ENCODE data around the gene C22orf15. TPM values are rescaled to one million over a fixed set of nuclear protein-coding genes. Genes with fewer than 3 reads are reported as not detected.
A peak's percentile ranks its signal among the peaks of the same experiment; 100 is the strongest.

C22orf15 gene
- total RNA-seq, 2 donors from 2014 or later, result not detected

GRCh38 chr22:23787910-23788309, 25.1 kb downstream of the C22orf15 start:
- intact Hi-C loops (cut with DNase I), result loop anchor here (5.0 kb wide), 1 partner anchor 59 kb away; no protein-coding TSS in a partner anchor
- no peaks in the 10 kb centered on the region for H3K36me3 ChIP-seq
- WGBS, result 46% methylated on average over 3 of the region's 3 CpGs
- no peaks in the 10 kb centered on the region for H3K27me3 ChIP-seq (replicated peaks; ENCODE audit: insufficient read depth)
- DNase-seq (ENCODE audit: low spot score), result no peak
- H3K9me3 ChIP-seq, result no peaks in the 10 kb centered on the region
- H3K27ac ChIP-seq, result peak overlapping the region; percentile 100
- peak overlapping the region; percentile 95 to 97 for H3K4me3 ChIP-seq
- TF ChIP-seq POLR2AphosphoS5 (IDR thresholded peaks at IDR 0.05), result no peak
- no peak for TF ChIP-seq CTCF (IDR thresholded peaks at IDR 0.05)
- TF ChIP-seq POLR2A (IDR thresholded peaks at IDR 0.05), result no peak
- peaks cover 6% of the 10 kb centered on the region for H3K4me1 ChIP-seq (replicated peaks)

- H3K27ac ChIP-seq, result no peak overlapping the region
- WGBS, result 47% methylated on average over 4 of the region's 4 CpGs
- intact Hi-C loops (cut with DNase I), result loop anchor here (5.0 kb wide), 1 partner anchor 58 kb away; no protein-coding TSS in a partner anchor
- no peak overlapping the region for H3K4me3 ChIP-seq
- no peaks in the 10 kb centered on the region for H3K36me3 ChIP-seq
- DNase-seq (ENCODE audit: low spot score), result no peak
- no peaks in the 10 kb centered on the region for H3K9me3 ChIP-seq
- peaks cover 6% of the 10 kb centered on the region for H3K4me1 ChIP-seq (replicated peaks)
- no peaks in the 10 kb centered on the region for H3K27me3 ChIP-seq (replicated peaks; ENCODE audit: insufficient read depth)
- TF ChIP-seq POLR2AphosphoS5 (IDR thresholded peaks at IDR 0.05) (no peak), CTCF (IDR thresholded peaks at IDR 0.05) (no peak), POLR2A (IDR thresholded peaks at IDR 0.05) (no peak)
Observed at GRCh38 chr22:23789121-23789520, 26.3 kb downstream of the C22orf15 start.

GRCh38 chr22:23789638-23790037, 26.8 kb downstream of the C22orf15 start:
- H3K27ac ChIP-seq, result no peak overlapping the region
- intact Hi-C loops (cut with DNase I), result loop anchor here (5.0 kb wide), 1 partner anchor 58 kb away; no protein-coding TSS in a partner anchor
- peaks cover 6% of the 10 kb centered on the region for H3K4me1 ChIP-seq (replicated peaks)
- H3K9me3 ChIP-seq, result no peaks in the 10 kb centered on the region
- no peak overlapping the region for H3K4me3 ChIP-seq
- no peaks in the 10 kb centered on the region for H3K27me3 ChIP-seq (replicated peaks; ENCODE audit: insufficient read depth)
- TF ChIP-seq POLR2A (IDR thresholded peaks at IDR 0.05), result no peak
- TF ChIP-seq POLR2AphosphoS5 (IDR thresholded peaks at IDR 0.05), result no peak
- no peak for TF ChIP-seq CTCF (IDR thresholded peaks at IDR 0.05)
- no peaks in the 10 kb centered on the region for H3K36me3 ChIP-seq
- 90% methylated on average over 4 of the region's 4 CpGs for WGBS
- no peak for DNase-seq (ENCODE audit: low spot score)

- DNase-seq (ENCODE audit: low spot score), result no peak
- Histone ChIP-seq H3K9me3 (no peaks in the 10 kb centered on the region), H3K4me1 (replicated peaks) (peaks cover 6% of the 10 kb centered on the region), H3K27ac (peak overlapping the region in 1 of 2 donors; percentile 38), H3K4me3 (no peak overlapping the region), H3K27me3 (replicated peaks; ENCODE audit: insufficient read depth) (no peaks in the 10 kb centered on the region), H3K36me3 (no peaks in the 10 kb centered on the region)
- WGBS, result 24% methylated on average over 11 of the region's 11 CpGs
- TF ChIP-seq POLR2AphosphoS5 (IDR thresholded peaks at IDR 0.05) (peak; percentile 49), CTCF (IDR thresholded peaks at IDR 0.05) (no peak)
- intact Hi-C loops (cut with DNase I), result no loop called here
Observed at GRCh38 chr22:23790819-23791737, 28.3 kb downstream of the C22orf15 start.
